Activated CD4-positive, alpha-beta memory T cell treated with anti-CD3 and anti-CD28 coated beads, Interleukin-2, amount 10 ng/mL, durations not matched to agents 7 days and 5 days (primary cell): ENCODE results near the gene POLR1F. TPM values are rescaled to one million over a fixed set of nuclear protein-coding genes. Genes with fewer than 3 reads are reported as not detected.
"Not testable (repeated sequence)": the region's sequence is repeated elsewhere in the genome, so short reads cannot be mapped to it uniquely, and the experiment has no call there.

Experiments used
- CTCF ChIA-PET: fragments of 350-600 bp; sonication (Branson Sonifier 250); formaldehyde crosslinking; loops from one replicate; lab custom pipeline; 2021; ENCODE audit warnings: antibody characterized with exemption, inconsistent platforms; lab: Charles Lee
- POLR2A ChIA-PET: fragments of 350-600 bp; sonication (Branson Sonifier 250); formaldehyde crosslinking; loops from one replicate; lab custom pipeline; 2021; ENCODE audit warnings: antibody characterized with exemption; lab: Charles Lee
- DNase-seq: peaks from one replicate; pipeline ENCODE4 v3.0.0-alpha.2; 2020
- H3K27ac Mint-ChIP-seq: one replicate; pipeline ENCODE4 v1.8.0; 2021; ENCODE audit warnings: mild to moderate bottlenecking, mixed read lengths
- H3K27me3 Mint-ChIP-seq: one replicate; pipeline ENCODE4 v1.8.0; 2021; ENCODE audit warnings: mixed read lengths
- H3K36me3 Mint-ChIP-seq: one replicate; pipeline ENCODE4 v1.8.0; 2021; ENCODE audit warnings: low read depth, mixed read lengths
- H3K4me1 Mint-ChIP-seq: one replicate; pipeline ENCODE4 v1.8.0; 2021; ENCODE audit warnings: mixed read lengths
- H3K4me3 Mint-ChIP-seq: one replicate; pipeline ENCODE4 v1.8.0; 2021; ENCODE audit warnings: mild to moderate bottlenecking, mixed read lengths
- H3K9me3 Mint-ChIP-seq: one replicate; pipeline ENCODE4 v1.8.0; 2021; ENCODE audit warnings: mixed read lengths
- total RNA-seq, 2 experiments: library from RNA; stranded (reverse); gene quantifications; one replicate each; pipeline ENCODE4 v1.2.3, GENCODE V29; 2021

The POLR1F gene
- total RNA-seq, 2 experiments from 2014 or later = 17.0 to 17.3 TPM

GRCh38 chr7:19705663-19706062, 3.2 kb downstream of the POLR1F start:
- H3K4me3 Mint-ChIP-seq = no peak overlapping the region
- H3K27ac Mint-ChIP-seq = no peak overlapping the region
- DNase-seq = no peak
- POLR2A ChIA-PET = no interaction called here
- no peaks in the 10 kb centered on the region for H3K27me3 Mint-ChIP-seq
- H3K9me3 Mint-ChIP-seq = no peaks in the 10 kb centered on the region
- CTCF ChIA-PET = no interaction called here
- H3K4me1 Mint-ChIP-seq = peaks cover 37% of the 10 kb centered on the region
- H3K36me3 Mint-ChIP-seq = peaks cover 11% of the 10 kb centered on the region

- no peaks in the 10 kb centered on the region for H3K9me3 Mint-ChIP-seq
- ChIA-PET POLR2A (no interaction called here), CTCF (interaction anchor here (1.4 to 4.4 kb wide), 2 partner anchors 8 to 12 kb away, joined by 5 to 28 read pairs; partner anchors contain the start of gene POLR1F)
- DNase-seq = no peak
- no peak overlapping the region for H3K27ac Mint-ChIP-seq
- H3K36me3 Mint-ChIP-seq = peaks cover 28% of the 10 kb centered on the region
- H3K4me1 Mint-ChIP-seq = peaks cover 6% of the 10 kb centered on the region
- H3K4me3 Mint-ChIP-seq = no peak overlapping the region
- no peaks in the 10 kb centered on the region for H3K27me3 Mint-ChIP-seq
Observed at GRCh38 chr7:19701471-19701870, 7.4 kb downstream of the POLR1F start.

- Mint-ChIP-seq H3K27me3 (no peaks in the 10 kb centered on the region), H3K4me1 (peaks cover 2% of the 10 kb centered on the region), H3K27ac (no peak overlapping the region), H3K36me3 (peaks cover 28% of the 10 kb centered on the region), H3K4me3 (no peak overlapping the region), H3K9me3 (no peaks in the 10 kb centered on the region)
- DNase-seq = no peak
- ChIA-PET POLR2A (no interaction called here), CTCF (interaction anchor here (1.4 to 4.4 kb wide), 2 partner anchors 9 to 13 kb away, joined by 5 to 28 read pairs; partner anchors contain the start of gene POLR1F)
Observed at GRCh38 chr7:19700936-19701335, 7.9 kb downstream of the POLR1F start.

GRCh38 chr7:19698331-19698730, 10.5 kb downstream of the POLR1F start:
- Mint-ChIP-seq H3K4me3 (no peak overlapping the region), H3K27me3 (no peaks in the 10 kb centered on the region), H3K4me1 (no peaks in the 10 kb centered on the region), H3K27ac (no peak overlapping the region), H3K9me3 (no peaks in the 10 kb centered on the region), H3K36me3 (peaks cover 28% of the 10 kb centered on the region)
- no peak for DNase-seq
- POLR2A ChIA-PET = no interaction called here
- CTCF ChIA-PET = interaction anchor here (4.4 kb wide), 1 partner anchor 11 kb away, joined by 28 read pairs; the partner anchor contains the start of gene POLR1F

GRCh38 chr7:19696926-19697325, 11.9 kb downstream of the POLR1F start:
- no peak overlapping the region for H3K4me3 Mint-ChIP-seq
- H3K4me1 Mint-ChIP-seq = no peaks in the 10 kb centered on the region
- H3K9me3 Mint-ChIP-seq = no peaks in the 10 kb centered on the region
- no peak overlapping the region for H3K27ac Mint-ChIP-seq
- ChIA-PET CTCF (interaction anchor here (1.3 to 1.4 kb wide), 2 partner anchors 12 to 17 kb away, joined by 3 to 4 read pairs; partner anchors contain the start of gene POLR1F), POLR2A (interaction anchor here (0.6 kb wide), 1 partner anchor 12 kb away, joined by 3 read pairs; no protein-coding TSS in a partner anchor)
- peaks cover 18% of the 10 kb centered on the region for H3K36me3 Mint-ChIP-seq
- no peaks in the 10 kb centered on the region for H3K27me3 Mint-ChIP-seq
- DNase-seq = no peak

GRCh38 chr7:19692111-19692828, 16.6 kb downstream of the POLR1F start:
- no peaks in the 10 kb centered on the region for H3K9me3 Mint-ChIP-seq
- POLR2A ChIA-PET = no interaction called here
- DNase-seq = no peak
- H3K4me3 Mint-ChIP-seq = no peak overlapping the region
- no peak overlapping the region for H3K27ac Mint-ChIP-seq
- H3K36me3 Mint-ChIP-seq = no peaks in the 10 kb centered on the region
- no peaks in the 10 kb centered on the region for H3K4me1 Mint-ChIP-seq
- CTCF ChIA-PET = no interaction called here
- H3K27me3 Mint-ChIP-seq = no peaks in the 10 kb centered on the region

- Mint-ChIP-seq H3K27ac (no peak overlapping the region), H3K4me1 (no peaks in the 10 kb centered on the region), H3K9me3 (no peaks in the 10 kb centered on the region), H3K36me3 (no peaks in the 10 kb centered on the region), H3K4me3 (no peak overlapping the region), H3K27me3 (no peaks in the 10 kb centered on the region)
- no peak for DNase-seq
- ChIA-PET POLR2A (no interaction called here), CTCF (no interaction called here)
Observed at GRCh38 chr7:19690736-19691135, 18.1 kb downstream of the POLR1F start.

- H3K27me3 Mint-ChIP-seq, POLR2A ChIA-PET, CTCF ChIA-PET, H3K36me3 Mint-ChIP-seq, H3K27ac Mint-ChIP-seq, H3K4me3 Mint-ChIP-seq, H3K4me1 Mint-ChIP-seq, DNase-seq, H3K9me3 Mint-ChIP-seq: not testable (repeated sequence)
Observed at GRCh38 chr7:19689130-19689529, 19.7 kb downstream of the POLR1F start.

GRCh38 chr7:19681596-19681995, 27.2 kb downstream of the POLR1F start:
- Mint-ChIP-seq H3K27ac (no peak overlapping the region), H3K4me1 (peaks cover 8% of the 10 kb centered on the region), H3K9me3 (no peaks in the 10 kb centered on the region), H3K27me3 (no peaks in the 10 kb centered on the region), H3K36me3 (no peaks in the 10 kb centered on the region), H3K4me3 (no peak overlapping the region)
- ChIA-PET CTCF (no interaction called here), POLR2A (no interaction called here)
- DNase-seq = no peak

- Mint-ChIP-seq H3K27me3 (no peaks in the 10 kb centered on the region), H3K4me3 (no peak overlapping the region), H3K4me1 (peaks cover 8% of the 10 kb centered on the region), H3K27ac (no peak overlapping the region), H3K9me3 (no peaks in the 10 kb centered on the region), H3K36me3 (no peaks in the 10 kb centered on the region)
- ChIA-PET CTCF (no interaction called here), POLR2A (no interaction called here)
- DNase-seq = no peak
Observed at GRCh38 chr7:19677180-19677579, 31.7 kb downstream of the POLR1F start.

- peaks cover 8% of the 10 kb centered on the region for H3K4me1 Mint-ChIP-seq
Observed at GRCh38 chr7:19675816-19676215, 33.0 kb downstream of the POLR1F start.

GRCh38 chr7:19674266-19674960, 34.4 kb downstream of the POLR1F start:
- H3K9me3 Mint-ChIP-seq = no peaks in the 10 kb centered on the region
- H3K27ac Mint-ChIP-seq = no peak overlapping the region
- peaks cover 8% of the 10 kb centered on the region for H3K4me1 Mint-ChIP-seq
- CTCF ChIA-PET = interaction anchor here (1.1 kb wide), 1 partner anchor 35 kb away, joined by 4 read pairs; the partner anchor contains the start of gene POLR1F
- H3K4me3 Mint-ChIP-seq = no peak overlapping the region
- no peaks in the 10 kb centered on the region for H3K27me3 Mint-ChIP-seq
- H3K36me3 Mint-ChIP-seq = no peaks in the 10 kb centered on the region
- POLR2A ChIA-PET = no interaction called here
- DNase-seq = no peak

More at GRCh38 chr7:19675816-19676215, 33.0 kb downstream of the POLR1F start:
- no peak for DNase-seq
- Mint-ChIP-seq H3K36me3 (no peaks in the 10 kb centered on the region), H3K9me3 (no peaks in the 10 kb centered on the region), H3K27ac (no peak overlapping the region), H3K27me3 (no peaks in the 10 kb centered on the region), H3K4me3 (no peak overlapping the region)
- ChIA-PET CTCF (no interaction called here), POLR2A (no interaction called here)

- Mint-ChIP-seq H3K4me1 (no peaks in the 10 kb centered on the region), H3K27me3 (no peaks in the 10 kb centered on the region), H3K36me3 (no peaks in the 10 kb centered on the region), H3K9me3 (no peaks in the 10 kb centered on the region), H3K27ac (no peak overlapping the region), H3K4me3 (no peak overlapping the region)
- POLR2A ChIA-PET = no interaction called here
- CTCF ChIA-PET = no interaction called here
- no peak for DNase-seq
Observed at GRCh38 chr7:19670806-19671205, 38.0 kb downstream of the POLR1F start.
